AG20443 (cell line): Measurements from ENCODE around the gene KCNJ1.
A peak's percentile ranks its signal among the peaks of the same experiment; 100 is the strongest.

Source experiments
- DNase-seq: peaks from one replicate; pipeline ENCODE4 v3.0.0; 2012; ENCODE audit warnings: low spot score, mixed read lengths

Gene KCNJ1

DNA sequence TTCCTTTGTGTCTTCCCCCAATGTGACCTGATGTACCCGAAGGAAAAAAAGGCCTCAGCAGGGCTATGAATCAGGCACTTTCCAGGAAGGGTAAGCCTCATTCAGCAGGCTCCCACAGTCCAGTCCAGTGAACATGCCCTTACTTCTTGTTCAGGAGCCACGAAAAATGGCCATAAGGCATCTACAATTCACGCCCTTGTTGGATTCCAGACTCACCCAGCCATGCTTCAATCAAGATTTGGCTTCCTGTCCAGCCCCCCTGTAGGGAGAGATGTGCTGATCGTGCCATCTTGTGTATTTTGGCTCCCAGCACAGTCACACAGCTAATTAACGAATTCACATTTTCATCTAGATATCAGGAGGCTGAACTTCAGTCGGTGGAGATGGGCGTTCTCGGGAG, 14.1 kb upstream of the KCNJ1 start:
- no peak for DNase-seq

DNA sequence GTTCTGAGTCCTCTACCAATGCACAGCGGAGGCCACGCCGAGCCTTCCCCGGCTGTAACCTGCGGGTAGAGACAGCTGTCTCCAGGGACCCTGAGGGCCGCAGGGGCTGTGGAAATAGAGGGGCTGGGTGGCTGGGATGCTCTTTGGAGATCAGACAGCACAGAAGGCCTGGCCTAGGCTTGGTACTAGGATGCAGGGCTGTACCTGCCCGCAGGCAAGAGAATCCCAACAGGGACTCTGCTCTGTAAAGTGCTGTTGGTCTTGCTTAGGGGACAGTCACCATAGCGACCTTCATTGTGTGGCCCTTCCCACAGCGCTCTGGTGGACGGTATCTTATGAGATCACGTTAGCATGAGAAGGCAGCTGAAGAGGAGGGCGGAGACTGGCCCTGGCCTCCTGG, 12.7 kb upstream of the KCNJ1 start:
- DNase-seq = no peak

DNA sequence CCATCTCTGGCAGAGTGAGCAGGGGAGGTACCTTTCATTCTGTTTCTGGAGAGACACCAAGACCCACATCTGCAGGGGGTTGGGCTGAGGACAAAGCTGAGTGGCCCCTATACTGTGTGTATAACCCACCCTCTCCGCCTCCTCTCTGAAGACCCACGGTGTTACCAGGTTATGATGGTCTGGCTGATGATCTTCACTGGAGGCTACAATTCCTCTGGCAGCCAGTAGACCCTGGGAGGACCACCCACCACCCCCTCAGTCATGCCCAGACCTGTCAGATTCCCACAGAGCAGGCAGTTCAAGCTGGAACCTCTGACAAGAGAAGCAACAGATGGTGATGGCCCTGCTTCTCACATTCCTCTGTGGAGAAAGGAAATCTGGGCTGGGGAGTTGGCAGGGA, 11.4 kb upstream of the KCNJ1 start:
- no peak for DNase-seq

DNA sequence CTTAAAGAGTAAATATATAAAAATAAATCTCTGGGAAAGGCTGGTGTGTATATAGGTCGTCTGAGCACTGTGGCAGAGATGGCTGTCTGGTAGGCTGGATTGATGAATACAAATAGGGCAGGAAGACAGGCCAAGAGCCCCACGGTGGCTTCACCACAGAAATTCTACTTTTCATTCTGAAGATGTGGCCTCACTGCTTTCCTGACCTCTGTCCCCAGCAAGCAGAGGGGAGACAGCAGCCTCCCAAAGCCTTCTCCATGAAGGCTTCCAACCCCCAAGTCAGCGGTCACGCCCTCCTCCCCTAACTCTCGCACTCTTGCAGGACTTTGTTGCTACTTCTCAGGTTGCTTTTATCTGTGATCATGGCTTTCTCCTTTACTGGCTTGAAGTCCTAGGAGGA, 10.6 kb upstream of the KCNJ1 start:
- DNase-seq = no peak

DNA sequence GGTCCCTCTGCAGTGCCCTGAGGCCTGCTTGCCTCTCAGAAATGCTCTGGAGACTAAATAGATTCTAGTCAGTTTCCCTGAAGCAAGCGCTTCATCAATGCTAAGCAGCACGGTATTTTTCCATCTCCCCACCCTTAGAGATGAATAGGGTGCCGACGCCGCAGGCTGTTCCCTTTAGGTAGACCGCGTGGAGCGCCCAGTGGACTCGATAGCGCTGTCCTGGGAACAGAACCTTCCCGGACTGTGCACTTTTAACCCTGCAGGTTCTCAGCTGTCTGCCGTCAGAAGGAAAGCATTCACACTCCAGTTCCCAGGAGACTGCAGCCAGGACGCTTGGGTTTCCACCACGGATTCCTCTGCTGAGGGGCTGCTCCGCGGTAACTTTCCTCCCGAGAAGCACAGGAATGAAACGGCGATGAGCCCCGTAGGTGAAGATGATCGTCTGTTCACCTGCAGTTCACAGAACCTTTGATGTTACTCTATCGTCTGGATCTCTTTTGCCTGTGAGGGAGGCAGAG, 9.1 kb upstream of the KCNJ1 start:
- DNase-seq = no peak

DNA sequence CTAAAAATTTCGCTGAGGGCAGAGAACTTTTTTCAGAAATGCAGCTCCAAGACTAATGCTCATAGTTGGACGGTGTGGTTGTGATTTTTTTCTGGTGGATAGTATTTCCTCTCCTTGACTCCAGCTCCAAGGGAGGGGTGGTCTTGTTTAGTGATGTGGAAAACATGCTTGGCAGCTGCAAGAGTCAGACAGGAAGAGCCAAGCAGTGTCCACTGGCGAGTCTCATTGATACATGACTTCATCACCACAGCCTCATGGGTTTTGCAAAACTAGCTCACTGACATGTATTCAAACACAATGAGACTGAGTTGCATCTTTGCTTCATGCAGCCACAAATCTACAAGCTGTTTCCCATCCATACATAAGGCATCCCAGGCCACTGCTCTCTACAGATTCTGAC, 7.3 kb upstream of the KCNJ1 start:
- DNase-seq = no peak

- DNase-seq = no peak
Observed at GRCh38 chr11:128872594-128872993, 5.5 kb upstream of the KCNJ1 start.

DNA sequence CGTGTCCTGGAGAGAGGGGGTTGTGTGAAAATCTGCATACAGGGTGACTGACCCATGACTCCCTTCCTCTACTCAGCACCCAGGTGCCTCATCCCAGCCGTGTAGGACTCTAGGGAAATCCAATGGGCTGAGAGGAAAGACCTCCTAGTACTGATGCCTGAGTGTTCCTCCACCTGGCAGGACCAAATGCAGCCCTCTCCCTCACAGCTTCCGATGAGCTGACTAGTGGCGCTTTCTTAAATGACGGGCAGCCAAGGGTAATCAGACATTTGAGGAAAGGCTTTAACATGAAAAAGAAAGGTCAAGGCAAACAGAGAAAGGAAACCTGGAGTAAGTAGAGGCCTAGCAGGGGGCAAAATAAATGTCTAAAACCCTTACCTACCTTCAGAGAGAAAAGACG, 5.0 kb upstream of the KCNJ1 start:
- DNase-seq = no peak

- no peak for DNase-seq
Observed at GRCh38 chr11:128871168-128871610, 4.1 kb upstream of the KCNJ1 start.

DNA sequence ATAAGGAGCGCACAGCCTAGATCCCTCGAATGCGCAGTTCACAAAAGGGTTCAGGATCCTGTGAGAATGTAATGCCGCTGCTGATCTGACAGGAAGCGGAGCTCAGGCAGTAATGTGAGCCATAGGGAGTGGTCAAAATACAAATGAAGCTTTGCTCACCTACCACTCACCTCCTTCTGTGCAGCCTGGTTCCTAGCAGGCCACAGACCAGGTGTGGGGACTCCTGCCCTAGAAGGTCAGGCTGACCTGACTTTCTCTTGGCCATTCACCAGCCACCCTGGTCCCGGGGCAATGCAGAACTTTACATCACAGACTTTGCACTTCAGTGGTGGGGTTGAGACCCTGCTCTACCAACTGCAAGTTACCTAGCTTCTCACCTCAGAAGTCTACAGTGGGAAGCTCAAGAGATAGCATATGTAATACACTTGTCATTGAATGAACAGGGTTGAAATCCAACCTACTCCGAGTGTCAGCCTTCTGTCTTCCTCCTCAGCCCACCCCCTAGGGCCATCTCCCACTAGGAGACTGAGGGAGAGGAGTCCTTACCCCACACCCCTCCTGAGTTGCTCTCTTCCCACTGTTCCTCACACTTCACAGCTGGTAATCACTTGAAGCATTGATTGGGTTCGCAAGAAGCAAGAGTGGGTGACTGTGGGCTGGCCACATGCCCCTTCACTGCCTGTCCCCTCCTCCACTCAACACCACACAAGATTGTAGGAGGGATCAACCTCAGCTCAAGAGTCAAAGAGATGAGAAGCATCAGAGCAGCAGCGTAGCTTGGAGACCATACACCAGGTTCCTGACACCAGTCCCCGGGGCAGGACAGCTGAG, 2.0 kb upstream of the KCNJ1 start:
- no peak for DNase-seq

GRCh38 chr11:128865490-128865889, 1.6 kb downstream of the KCNJ1 start:
- DNase-seq = no peak

- peak; percentile 73 for DNase-seq
Observed at GRCh38 chr11:128862908-128863660, 4.0 kb downstream of the KCNJ1 start.

GRCh38 chr11:128862406-128862805, 4.7 kb downstream of the KCNJ1 start:
- no peak for DNase-seq

DNA sequence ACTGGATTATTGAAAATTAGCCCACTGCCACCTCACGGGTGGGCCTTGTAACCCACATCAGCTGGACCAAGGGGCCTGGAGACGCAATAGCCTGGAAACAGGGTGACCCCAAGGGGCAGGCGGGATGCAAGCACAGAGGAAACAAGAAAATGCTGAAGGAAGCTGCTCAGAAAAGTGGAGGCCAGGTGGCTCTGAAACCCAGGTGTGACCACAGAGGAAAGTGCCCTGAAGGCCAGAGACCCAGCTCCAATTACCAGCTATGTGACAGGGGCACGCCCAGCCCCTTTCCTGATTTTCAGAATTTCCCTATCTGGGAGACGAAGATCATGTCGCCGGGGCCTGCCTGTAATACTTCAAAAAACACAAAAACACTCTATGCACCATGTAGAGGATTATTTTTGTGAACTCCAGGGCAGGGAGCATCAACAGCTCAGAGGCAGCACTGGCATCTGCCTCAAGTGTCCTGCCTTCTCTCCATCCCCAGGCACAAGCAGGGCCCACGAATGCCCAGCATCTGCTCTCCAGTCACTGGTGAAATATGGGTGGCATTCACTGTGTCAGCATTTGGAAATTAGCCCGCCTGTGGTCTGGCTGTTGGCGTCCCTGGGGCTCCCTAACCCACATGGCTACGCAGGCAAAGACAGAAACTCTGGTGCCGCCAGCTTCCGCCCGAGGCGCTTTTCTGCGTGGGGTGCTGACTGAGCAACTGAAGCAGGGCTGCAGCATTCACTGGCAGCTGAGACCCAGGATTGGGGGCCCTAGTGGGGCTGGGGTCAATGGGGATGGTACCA, 6.3 kb downstream of the KCNJ1 start:
- peak; percentile 85 for DNase-seq

- DNase-seq = no peak
Observed at GRCh38 chr11:128859563-128860441, 7.3 kb downstream of the KCNJ1 start.

DNA sequence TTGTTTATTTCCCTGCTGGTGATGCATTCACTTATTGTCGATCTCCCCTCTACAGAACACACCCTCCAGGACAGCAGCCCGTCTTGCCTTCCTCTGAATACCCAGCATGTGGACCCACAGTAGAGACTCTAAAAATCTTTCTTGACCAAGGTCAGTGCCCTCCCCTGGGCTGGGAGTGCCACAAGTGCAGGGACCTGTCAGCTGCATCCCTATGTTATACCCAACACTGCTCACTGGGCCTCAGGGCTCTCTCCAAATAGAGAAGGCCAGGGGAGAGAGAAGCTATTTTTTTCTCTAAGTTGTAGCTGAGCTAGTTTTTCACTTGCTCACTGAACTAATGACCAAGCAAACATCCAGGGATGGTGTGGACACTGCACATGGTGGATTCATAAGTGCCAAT, 9.8 kb downstream of the KCNJ1 start:
- no peak for DNase-seq

DNA sequence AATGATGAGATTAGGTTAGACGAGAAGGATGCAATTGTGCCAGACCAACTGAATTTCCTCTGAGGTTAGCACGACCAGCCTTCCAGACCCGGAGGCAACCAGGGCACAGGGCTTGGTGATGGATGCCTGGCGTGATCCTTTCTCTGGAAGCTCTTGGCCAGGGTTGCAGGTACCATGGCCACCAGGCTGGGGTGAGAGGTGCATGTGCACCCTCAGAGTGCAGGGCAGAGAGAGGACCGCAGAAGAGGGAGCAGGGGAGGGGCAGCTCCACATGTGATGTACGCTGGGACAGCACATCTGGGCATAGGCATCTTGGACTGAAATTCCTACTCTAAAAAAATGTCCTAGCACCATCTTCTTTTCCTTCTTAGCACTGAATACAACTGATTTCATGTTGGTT, 10.9 kb downstream of the KCNJ1 start:
- no peak for DNase-seq

- no peak for DNase-seq
Observed at GRCh38 chr11:128854841-128855240, 12.3 kb downstream of the KCNJ1 start.

DNA sequence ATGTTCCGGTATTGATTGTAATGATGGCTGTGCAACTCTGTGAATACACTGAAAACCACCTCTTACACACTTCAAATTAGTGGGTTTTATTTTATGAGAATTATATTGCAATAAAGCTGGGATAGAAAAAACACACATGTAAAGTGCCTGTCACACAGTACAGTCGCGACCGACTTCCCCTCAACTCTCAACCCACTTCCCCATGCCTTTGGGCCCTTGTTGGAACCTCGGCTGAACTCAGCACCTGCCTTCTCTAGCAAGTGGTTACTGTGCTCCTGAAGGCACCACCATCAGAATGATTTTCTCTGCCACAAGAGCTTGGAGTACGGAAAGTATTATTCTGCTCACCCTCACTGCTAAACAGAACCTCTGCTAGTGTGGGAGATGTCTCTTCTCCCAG, 13.5 kb downstream of the KCNJ1 start:
- DNase-seq = no peak

GRCh38 chr11:128852327-128853023, 14.6 kb downstream of the KCNJ1 start:
- DNase-seq = no peak
